ENCODE data around the gene MAPK12. TPM values are rescaled to one million over a fixed set of nuclear protein-coding genes. Genes with fewer than 3 reads are reported as not detected.
"Not testable (repeated sequence)": the region's sequence is repeated elsewhere in the genome, so short reads cannot be mapped to it uniquely, and the experiment has no call there.

MAPK12 gene
- total RNA-seq, 4 donors from 2014 or later: 10.3 to 41.4 (median 28.3) TPM

DNA sequence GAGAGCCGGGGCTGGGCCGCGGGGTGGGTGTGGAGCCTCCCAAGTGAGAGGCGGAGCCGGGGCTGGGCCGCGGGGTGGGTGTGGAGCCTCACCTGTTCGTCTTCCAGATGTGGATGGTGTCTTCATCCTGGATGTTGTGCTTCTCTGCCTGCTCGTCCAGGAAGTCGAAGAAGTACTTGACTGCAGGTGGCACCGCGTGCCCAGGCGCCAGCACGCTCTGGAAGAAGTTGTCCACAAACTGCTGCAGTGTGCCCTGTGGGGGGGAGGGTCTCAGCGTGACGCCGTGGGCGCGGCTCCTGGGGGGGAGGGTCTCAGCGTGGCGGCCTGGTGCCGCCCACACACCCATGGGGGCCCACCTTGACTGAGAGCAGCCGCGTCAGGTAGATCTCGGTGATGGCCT lies 16.3 kb upstream of the MAPK12 start:
- intact Hi-C loops (cut with DNase I; ENCODE audit: low total_unique reads): loop anchor here (2.0 to 10.0 kb wide), 2 partner anchors 47 to 227 kb away; partner anchors contain the start of genes LMF2 and NCAPH2
- DNase-seq: no peak
- Histone ChIP-seq H3K9me3 (no peaks in the 10 kb centered on the region), H3K27me3 (no peaks in the 10 kb centered on the region), H3K36me3 (no peaks in the 10 kb centered on the region), H3K4me3 (no peak overlapping the region), H3K4me1 (no peaks in the 10 kb centered on the region), H3K27ac (no peak overlapping the region)
- TF ChIP-seq, protein P1, sequence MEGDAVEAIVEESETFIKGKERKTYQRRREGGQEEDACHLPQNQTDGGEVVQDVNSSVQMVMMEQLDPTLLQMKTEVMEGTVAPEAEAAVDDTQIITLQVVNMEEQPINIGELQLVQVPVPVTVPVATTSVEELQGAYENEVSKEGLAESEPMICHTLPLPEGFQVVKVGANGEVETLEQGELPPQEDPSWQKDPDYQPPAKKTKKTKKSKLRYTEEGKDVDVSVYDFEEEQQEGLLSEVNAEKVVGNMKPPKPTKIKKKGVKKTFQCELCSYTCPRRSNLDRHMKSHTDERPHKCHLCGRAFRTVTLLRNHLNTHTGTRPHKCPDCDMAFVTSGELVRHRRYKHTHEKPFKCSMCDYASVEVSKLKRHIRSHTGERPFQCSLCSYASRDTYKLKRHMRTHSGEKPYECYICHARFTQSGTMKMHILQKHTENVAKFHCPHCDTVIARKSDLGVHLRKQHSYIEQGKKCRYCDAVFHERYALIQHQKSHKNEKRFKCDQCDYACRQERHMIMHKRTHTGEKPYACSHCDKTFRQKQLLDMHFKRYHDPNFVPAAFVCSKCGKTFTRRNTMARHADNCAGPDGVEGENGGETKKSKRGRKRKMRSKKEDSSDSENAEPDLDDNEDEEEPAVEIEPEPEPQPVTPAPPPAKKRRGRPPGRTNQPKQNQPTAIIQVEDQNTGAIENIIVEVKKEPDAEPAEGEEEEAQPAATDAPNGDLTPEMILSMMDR (IDR thresholded peaks at IDR 0.05): no peak
- no peak for TF ChIP-seq POLR2A (IDR thresholded peaks at IDR 0.05)

DNA sequence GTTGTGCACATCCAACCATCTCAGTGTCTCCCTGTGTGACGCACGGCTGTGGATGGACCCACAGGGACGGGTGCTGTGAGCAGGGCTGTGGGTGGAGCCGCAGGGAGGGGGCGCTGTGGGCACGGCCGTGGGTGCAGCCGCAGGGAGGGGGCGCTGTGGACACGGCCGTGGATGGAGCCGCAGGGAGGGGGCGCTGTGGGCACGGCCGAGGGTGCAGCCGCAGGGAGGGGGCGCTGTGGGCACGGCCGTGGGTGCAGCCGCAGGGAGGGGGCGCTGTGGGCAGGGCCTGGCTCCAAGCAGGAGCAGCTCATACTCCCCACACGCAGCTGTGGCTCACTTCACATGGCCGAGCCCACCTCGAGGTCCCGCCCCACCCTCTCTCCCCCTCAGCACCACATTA lies 14.7 kb upstream of the MAPK12 start:
- no peak for TF ChIP-seq POLR2A (IDR thresholded peaks at IDR 0.05)
- TF ChIP-seq, protein P1 (IDR thresholded peaks at IDR 0.05): peak in 3 of 4 experiments; percentile 19 to 56 (median 22)
- intact Hi-C loops (cut with DNase I; ENCODE audit: low total_unique reads): loop anchor here (10.0 kb wide), 1 partner anchor 229 kb away; the partner anchor contains the start of genes LMF2 and NCAPH2
- peak in 1 of 2 donors; percentile 53 for DNase-seq
- Histone ChIP-seq H3K4me3 (no peak overlapping the region), H3K27ac (no peak overlapping the region), H3K4me1 (peaks cover 0 to 6% of the 10 kb centered on the region in 2 donors), H3K9me3 (no peaks in the 10 kb centered on the region), H3K27me3 (no peaks in the 10 kb centered on the region), H3K36me3 (no peaks in the 10 kb centered on the region)

DNA sequence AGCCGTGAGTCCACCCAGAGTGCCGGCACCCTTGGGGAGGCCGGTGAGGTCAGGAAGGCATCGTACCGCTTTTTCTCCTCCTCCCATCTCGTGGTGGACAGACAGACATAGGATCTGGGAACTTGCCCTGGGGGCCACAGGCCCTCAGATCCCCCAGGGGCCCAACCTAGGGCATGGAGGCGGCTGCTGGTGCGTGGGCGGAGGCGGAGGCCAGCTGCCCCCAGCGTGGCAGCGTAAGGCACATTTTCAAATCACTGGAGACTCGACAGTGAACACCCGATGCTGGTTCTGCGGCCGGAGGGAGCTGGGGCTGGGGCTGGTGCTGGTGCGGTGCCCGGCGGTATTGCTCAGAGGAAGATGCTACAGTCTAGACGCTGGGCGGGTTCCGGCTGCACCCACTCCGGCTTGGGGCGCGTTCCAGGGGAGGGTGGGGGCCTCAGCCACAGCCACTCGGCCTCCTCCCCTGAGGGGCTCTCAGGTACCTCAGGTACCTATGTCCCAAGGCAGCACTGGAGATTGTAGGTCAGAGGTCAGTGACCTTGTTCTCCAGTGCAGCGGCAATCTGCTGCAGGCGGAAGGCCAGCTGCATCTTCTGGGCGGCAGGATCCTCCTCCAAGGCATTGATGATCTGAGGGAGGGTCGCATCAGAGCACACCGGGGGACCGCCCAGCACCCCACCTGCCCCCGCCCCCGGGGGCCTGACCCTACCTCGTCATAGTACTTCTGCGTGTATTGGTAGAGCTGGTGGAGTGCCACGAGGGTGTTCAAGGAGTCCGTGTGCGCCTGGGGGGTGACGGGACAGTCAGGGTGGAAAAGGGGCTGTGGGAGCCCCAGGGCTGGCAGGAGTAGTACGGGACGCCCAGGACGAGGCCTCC lies 13.9 kb upstream of the MAPK12 start:
- intact Hi-C loops (cut with DNase I; ENCODE audit: low total_unique reads): loop anchor here (10.0 kb wide), 1 partner anchor 229 kb away; the partner anchor contains the start of genes LMF2 and NCAPH2
- TF ChIP-seq, protein P1 (IDR thresholded peaks at IDR 0.05): no peak
- TF ChIP-seq POLR2A (IDR thresholded peaks at IDR 0.05): no peak
- Histone ChIP-seq H3K9me3 (no peaks in the 10 kb centered on the region), H3K27ac (peak overlapping the region in 1 of 2 donors; percentile 6), H3K36me3 (no peaks in the 10 kb centered on the region), H3K27me3 (no peaks in the 10 kb centered on the region), H3K4me1 (peaks cover 0 to 12% of the 10 kb centered on the region in 2 donors), H3K4me3 (no peak overlapping the region)
- no peak for DNase-seq

DNA sequence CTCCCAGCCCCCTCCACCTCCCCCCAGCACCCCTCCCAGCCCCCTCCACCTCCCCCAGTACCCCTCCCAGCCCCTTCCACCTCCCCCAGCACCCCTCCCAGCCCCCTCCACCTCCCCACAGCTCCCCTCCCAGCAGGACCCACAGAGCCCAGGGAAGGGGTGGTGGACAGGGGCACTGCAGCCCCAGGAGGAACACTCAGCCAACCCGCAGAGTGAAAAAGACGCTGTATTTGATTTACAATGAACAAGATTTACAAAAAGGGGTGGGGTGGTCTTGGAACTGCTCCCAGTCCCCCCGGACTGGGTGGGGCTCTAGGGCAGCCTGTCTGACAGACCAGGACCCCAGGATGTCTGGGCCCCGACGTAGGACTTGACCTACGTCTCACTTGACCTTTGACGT lies 13.3 kb upstream of the MAPK12 start:
- Histone ChIP-seq H3K9me3 (no peaks in the 10 kb centered on the region), H3K36me3 (no peaks in the 10 kb centered on the region), H3K27me3 (no peaks in the 10 kb centered on the region), H3K4me1 (peaks cover 0 to 13% of the 10 kb centered on the region in 2 donors), H3K27ac (peak overlapping the region in 1 of 2 donors; percentile 6), H3K4me3 (no peak overlapping the region)
- TF ChIP-seq, protein P1 (IDR thresholded peaks at IDR 0.05): no peak
- no peak for TF ChIP-seq POLR2A (IDR thresholded peaks at IDR 0.05)
- no peak for DNase-seq
- intact Hi-C loops (cut with DNase I; ENCODE audit: low total_unique reads): loop anchor here (10.0 kb wide), 1 partner anchor 230 kb away; the partner anchor contains the start of genes LMF2 and NCAPH2

DNA sequence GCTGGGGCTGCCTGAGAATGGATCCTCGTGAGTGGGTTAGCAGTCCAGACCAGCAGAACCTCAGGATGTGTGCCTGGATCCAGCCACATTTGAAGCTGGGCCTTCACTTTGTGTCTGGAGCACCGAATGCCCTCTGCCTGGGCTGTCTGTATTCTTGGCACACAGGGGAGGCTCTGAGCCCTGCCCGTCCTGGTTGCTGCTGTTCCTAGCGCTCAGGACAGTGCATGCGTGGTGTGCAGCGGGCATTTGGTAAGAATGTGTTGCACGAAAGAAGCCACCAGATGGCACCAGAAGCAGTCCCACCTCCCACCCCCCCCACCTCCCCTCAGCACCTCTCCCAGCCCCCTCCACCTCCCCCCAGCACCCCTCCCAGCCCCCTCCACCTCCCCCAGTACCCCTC lies 12.8 kb upstream of the MAPK12 start:
- Histone ChIP-seq H3K9me3 (no peaks in the 10 kb centered on the region), H3K4me3 (no peak overlapping the region), H3K36me3 (no peaks in the 10 kb centered on the region), H3K27ac (no peak overlapping the region), H3K27me3 (no peaks in the 10 kb centered on the region), H3K4me1 (peaks cover 0 to 17% of the 10 kb centered on the region in 2 donors)
- TF ChIP-seq POLR2A (IDR thresholded peaks at IDR 0.05): no peak
- TF ChIP-seq, protein P1 (IDR thresholded peaks at IDR 0.05): peak; percentile 15 to 45 (median 32)
- DNase-seq: peak in 1 of 2 donors; percentile 58
- intact Hi-C loops (cut with DNase I; ENCODE audit: low total_unique reads): loop anchor here (10.0 kb wide), 1 partner anchor 230 kb away; the partner anchor contains the start of genes LMF2 and NCAPH2

DNA sequence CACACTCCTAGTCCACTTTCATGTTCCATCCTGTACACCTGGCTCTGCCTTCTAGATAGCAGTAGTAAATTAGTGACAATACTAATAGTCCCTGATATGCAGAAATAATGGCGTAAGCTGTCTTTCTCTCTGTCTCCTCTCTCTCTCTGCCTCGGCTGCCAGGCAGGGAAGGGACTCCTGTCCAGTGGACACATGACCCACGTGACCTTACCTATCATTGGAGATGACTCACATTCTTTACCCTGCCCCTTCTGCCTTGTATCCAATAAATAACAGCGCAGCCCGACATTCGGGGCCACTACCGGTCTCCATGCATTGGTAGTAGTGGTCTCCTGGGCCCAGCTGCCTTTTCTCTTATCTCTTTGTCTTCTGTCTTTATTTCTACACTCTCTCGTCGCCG lies 12.3 kb upstream of the MAPK12 start:
- H3K4me3 ChIP-seq, H3K9me3 ChIP-seq, H3K27me3 ChIP-seq, H3K36me3 ChIP-seq, H3K27ac ChIP-seq, DNase-seq: not testable (repeated sequence)
- intact Hi-C loops (cut with DNase I; ENCODE audit: low total_unique reads): loop anchor here (10.0 kb wide), 1 partner anchor 231 kb away; the partner anchor contains the start of genes LMF2 and NCAPH2
- H3K4me1 ChIP-seq: peaks cover 0 to 22% of the 10 kb centered on the region in 2 donors

DNA sequence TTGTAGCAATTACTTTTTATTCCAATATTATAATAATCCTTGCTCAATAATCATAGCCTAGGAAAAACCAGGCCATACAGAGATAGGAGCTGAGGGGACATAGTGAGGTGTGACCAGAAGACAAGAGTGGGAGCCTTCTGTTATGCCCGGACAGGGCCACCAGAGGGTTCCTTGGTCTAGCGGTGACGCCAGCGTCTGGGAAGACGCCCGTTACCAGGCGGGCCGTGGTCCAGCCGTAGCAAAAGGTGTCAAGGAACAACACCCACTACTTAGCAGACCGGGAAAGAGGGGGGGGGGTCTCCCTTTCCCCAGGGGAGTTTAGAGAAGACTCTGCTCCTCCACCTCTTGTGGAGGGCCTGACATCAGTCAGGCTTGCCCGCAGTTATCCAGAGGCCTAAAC lies 11.9 kb upstream of the MAPK12 start:
- H3K4me1 ChIP-seq: peaks cover 0 to 26% of the 10 kb centered on the region in 2 donors
- H3K36me3 ChIP-seq, H3K27me3 ChIP-seq, H3K4me3 ChIP-seq, DNase-seq, H3K27ac ChIP-seq, H3K9me3 ChIP-seq: not testable (repeated sequence)
- intact Hi-C loops (cut with DNase I; ENCODE audit: low total_unique reads): loop anchor here (10.0 kb wide), 1 partner anchor 231 kb away; the partner anchor contains the start of genes LMF2 and NCAPH2
